WTC11 (cell line): ENCODE results near the gene RADIL.

ENCODE experiments used
- CTCF ChIP-seq: fragments of 200-600 bp; IDR thresholded peaks from 2 replicates; pipeline ENCODE4 v1.8.0; 2022; ENCODE audit warnings: antibody characterized with exemption
- MAX ChIP-seq: sonication (generic); formaldehyde crosslinking; IDR thresholded peaks from 2 replicates; pipeline ENCODE4 v1.8.0; 2022; ENCODE audit warnings: mild to moderate bottlenecking, missing genetic modification reagents
- NFYB ChIP-seq: sonication (generic); formaldehyde crosslinking; conservative IDR thresholded peaks from 2 replicates; pipeline ENCODE4 v1.8.0; 2022; ENCODE audit warnings: low read depth, missing genetic modification reagents
- NR3C1 ChIP-seq: sonication (generic); formaldehyde crosslinking; conservative IDR thresholded peaks from 2 replicates; pipeline ENCODE4 v1.8.1; 2023; ENCODE audit warnings: low read depth, mild to moderate bottlenecking, missing genetic modification reagents
- SP1 ChIP-seq: sonication (generic); formaldehyde crosslinking; conservative IDR thresholded peaks from 2 replicates; pipeline ENCODE4 v1.8.1; 2022; ENCODE audit warnings: missing genetic modification reagents
- TEAD4 ChIP-seq: sonication (generic); formaldehyde crosslinking; IDR thresholded peaks from 2 replicates; pipeline ENCODE4 v1.8.0; 2022; ENCODE audit warnings: mild to moderate bottlenecking, missing genetic modification reagents
- ZNF121 ChIP-seq: sonication (generic); formaldehyde crosslinking; IDR thresholded peaks from 2 replicates; pipeline ENCODE4 v1.8.0; 2023; ENCODE audit warnings: missing genetic modification reagents
- TF ChIP-seq, protein P1 (sequence below): sonication (generic); formaldehyde crosslinking; IDR thresholded peaks from 2 replicates; pipeline ENCODE4 v1.8.0; 2022; ENCODE audit warnings: mild to moderate bottlenecking, missing genetic modification reagents

DNA sequence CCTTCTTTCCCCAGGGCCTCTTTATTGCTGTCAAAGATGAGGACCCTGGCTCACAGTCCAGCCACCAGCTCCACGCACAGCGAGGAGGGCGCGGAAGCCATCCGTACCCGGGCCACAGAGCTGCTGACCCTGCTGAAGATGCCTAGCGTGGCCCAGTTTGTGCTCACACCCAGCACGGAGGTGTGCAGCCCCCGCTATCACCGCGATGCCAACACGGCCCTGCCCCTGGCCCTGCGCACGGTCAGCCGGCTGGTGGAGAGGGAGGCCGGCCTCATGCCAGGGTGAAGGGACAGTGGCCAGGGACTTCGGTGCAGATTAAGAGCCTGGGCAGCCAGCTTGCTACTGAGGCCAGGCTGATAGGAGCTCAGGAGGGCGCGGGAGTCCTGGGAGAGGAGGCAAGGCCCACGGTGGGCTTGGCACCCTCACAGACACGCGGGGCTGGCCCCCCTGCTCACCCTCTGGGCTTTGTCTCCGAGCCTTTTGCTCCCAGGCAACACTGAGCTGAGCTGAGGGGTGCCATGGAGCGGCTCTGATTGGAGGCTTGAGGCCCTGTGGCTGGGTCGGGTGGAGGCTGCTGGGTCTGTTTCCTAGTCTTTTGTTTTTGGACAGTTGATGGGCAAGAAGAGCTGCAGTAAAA is 92.3 kb downstream of the RADIL start:
- TF ChIP-seq TEAD4 (no peak), CTCF (no peak), NR3C1 (CRISPR knock-in tag) (no peak), SP1 (CRISPR knock-in tag) (no peak), NFYB (CRISPR knock-in tag) (no peak), MAX (CRISPR knock-in tag) (no peak), ZNF121 (CRISPR knock-in tag) (no peak)
- TF ChIP-seq, protein P1, sequence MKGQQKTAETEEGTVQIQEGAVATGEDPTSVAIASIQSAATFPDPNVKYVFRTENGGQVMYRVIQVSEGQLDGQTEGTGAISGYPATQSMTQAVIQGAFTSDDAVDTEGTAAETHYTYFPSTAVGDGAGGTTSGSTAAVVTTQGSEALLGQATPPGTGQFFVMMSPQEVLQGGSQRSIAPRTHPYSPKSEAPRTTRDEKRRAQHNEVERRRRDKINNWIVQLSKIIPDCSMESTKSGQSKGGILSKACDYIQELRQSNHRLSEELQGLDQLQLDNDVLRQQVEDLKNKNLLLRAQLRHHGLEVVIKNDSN: no peak
